GM19351 (cell line): ENCODE results near the gene ANKS3.

Source experiments
- ATAC-seq: cut with Tn5 transposase; IDR thresholded peaks from one replicate; pipeline ENCODE4 v1.9.1; 2021; ENCODE audit warnings: mild to moderate bottlenecking, moderate library complexity; ENCODE audit not compliant: unreplicated experiment

Gene ANKS3

GRCh38 chr16:4734063-4734729 is at the start of gene ANKS3, which contains the start of gene DNAAF8:
TSS of gene ANKS3 (minus strand) at chr16:4734271. CDS start at chr16:4730149, 4,122 bp downstream.
TSS of gene DNAAF8 (plus strand) at chr16:4734537. CDS start at chr16:4736515, 1,978 bp downstream.
- peak; percentile 80 for ATAC-seq

GRCh38 chr16:4783251-4783950 is 49.3 kb upstream of the ANKS3 start:
- ATAC-seq = no peak

GRCh38 chr16:4780235-4780634 is 46.2 kb upstream of the ANKS3 start:
- no peak for ATAC-seq

GRCh38 chr16:4778050-4778392 is 44.0 kb upstream of the ANKS3 start:
- ATAC-seq = no peak

GRCh38 chr16:4777339-4778049 is 43.4 kb upstream of the ANKS3 start:
- ATAC-seq = no peak

- ATAC-seq = no peak
These were observed 42.2 kb upstream of the ANKS3 start for GRCh38 chr16:4776141-4776705.

GRCh38 chr16:4775005-4775404 is 40.9 kb upstream of the ANKS3 start:
- ATAC-seq = no peak

- no peak for ATAC-seq
These were observed 38.3 kb upstream of the ANKS3 start for GRCh38 chr16:4772351-4772750.

GRCh38 chr16:4771646-4772045 is 37.6 kb upstream of the ANKS3 start:
- ATAC-seq = no peak

- no peak for ATAC-seq
These were observed 35.2 kb upstream of the ANKS3 start for GRCh38 chr16:4769306-4769638.

- ATAC-seq = peak; percentile 60
These were observed 34.7 kb upstream of the ANKS3 start for GRCh38 chr16:4768549-4769305.

GRCh38 chr16:4767872-4768548 is 33.9 kb upstream of the ANKS3 start:
- ATAC-seq = no peak

- peak; percentile 83 for ATAC-seq
These were observed 33.0 kb upstream of the ANKS3 start, which contains the start of gene ZNF500 for GRCh38 chr16:4766875-4767628. TSS of gene ZNF500 (minus strand) at chr16:4767162. CDS start at chr16:4765978, 1,184 bp downstream.

GRCh38 chr16:4765511-4766474 is 31.7 kb upstream of the ANKS3 start:
- ATAC-seq = no peak

GRCh38 chr16:4763791-4764190 is 29.7 kb upstream of the ANKS3 start:
- ATAC-seq = no peak

GRCh38 chr16:4762205-4762604 is 28.1 kb upstream of the ANKS3 start:
- no peak for ATAC-seq

- no peak for ATAC-seq
These were observed 26.3 kb upstream of the ANKS3 start for GRCh38 chr16:4760221-4760910.

GRCh38 chr16:4755687-4756086 is 21.6 kb upstream of the ANKS3 start:
- ATAC-seq = no peak
